ENCODE data around the gene SNX2.
A peak's percentile ranks its signal among the peaks of the same experiment; 100 is the strongest.
"Not testable (repeated sequence)": the region's sequence is repeated elsewhere in the genome, so short reads cannot be mapped to it uniquely, and the experiment has no call there.

Gene SNX2

GRCh38 chr5:122774861-122775549 lies at the start of gene SNX2:
TSS of gene SNX2 (plus strand) at chr5:122775080. CDS start at chr5:122775104, 24 bp downstream.
- peak; percentile 70 for DNase-seq (ENCODE audit: low read depth, low spot score)

GRCh38 chr5:122727112-122727541 lies 47.8 kb upstream of the SNX2 start:
- DNase-seq (ENCODE audit: low read depth, low spot score) = no peak

- DNase-seq (ENCODE audit: low read depth, low spot score) = no peak
Measured at GRCh38 chr5:122730037-122730436, 44.8 kb upstream of the SNX2 start.

- no peak for DNase-seq (ENCODE audit: low read depth, low spot score)
Measured at GRCh38 chr5:122730456-122730855, 44.4 kb upstream of the SNX2 start.

GRCh38 chr5:122736086-122736845 lies 38.6 kb upstream of the SNX2 start:
- no peak for DNase-seq (ENCODE audit: low read depth, low spot score)

GRCh38 chr5:122738088-122738487 lies 36.8 kb upstream of the SNX2 start:
- DNase-seq (ENCODE audit: low read depth, low spot score) = no peak

- DNase-seq (ENCODE audit: low read depth, low spot score) = no peak
Measured at GRCh38 chr5:122741681-122742080, 33.2 kb upstream of the SNX2 start.

GRCh38 chr5:122743261-122743660 lies 31.6 kb upstream of the SNX2 start:
- DNase-seq (ENCODE audit: low read depth, low spot score) = no peak

GRCh38 chr5:122745597-122745996 lies 29.3 kb upstream of the SNX2 start:
- DNase-seq (ENCODE audit: low read depth, low spot score) = no peak

- DNase-seq (ENCODE audit: low read depth, low spot score) = no peak
Measured at GRCh38 chr5:122749886-122750285, 25.0 kb upstream of the SNX2 start.

- DNase-seq (ENCODE audit: low read depth, low spot score) = no peak
Measured at GRCh38 chr5:122751293-122751782, 23.5 kb upstream of the SNX2 start.

GRCh38 chr5:122753500-122753899 lies 21.4 kb upstream of the SNX2 start:
- no peak for DNase-seq (ENCODE audit: low read depth, low spot score)

- no peak for DNase-seq (ENCODE audit: low read depth, low spot score)
Measured at GRCh38 chr5:122755783-122756182, 19.1 kb upstream of the SNX2 start.

- no peak for DNase-seq (ENCODE audit: low read depth, low spot score)
Measured at GRCh38 chr5:122756264-122756911, 18.5 kb upstream of the SNX2 start.

GRCh38 chr5:122757285-122757684 lies 17.6 kb upstream of the SNX2 start:
- DNase-seq (ENCODE audit: low read depth, low spot score) = no peak

- no peak for DNase-seq (ENCODE audit: low read depth, low spot score)
Measured at GRCh38 chr5:122759241-122760070, 15.4 kb upstream of the SNX2 start.

GRCh38 chr5:122760236-122760635 lies 14.6 kb upstream of the SNX2 start:
- DNase-seq (ENCODE audit: low read depth, low spot score) = no peak

GRCh38 chr5:122761115-122761514 lies 13.8 kb upstream of the SNX2 start:
- no peak for DNase-seq (ENCODE audit: low read depth, low spot score)

GRCh38 chr5:122761896-122762295 lies 13.0 kb upstream of the SNX2 start:
- not testable (repeated sequence) for DNase-seq (ENCODE audit: low read depth, low spot score)

GRCh38 chr5:122766130-122766529 lies 8.8 kb upstream of the SNX2 start:
- no peak for DNase-seq (ENCODE audit: low read depth, low spot score)

GRCh38 chr5:122770477-122770876 lies 4.4 kb upstream of the SNX2 start:
- DNase-seq (ENCODE audit: low read depth, low spot score) = no peak

GRCh38 chr5:122772446-122772845 lies 2.4 kb upstream of the SNX2 start:
- DNase-seq (ENCODE audit: low read depth, low spot score) = no peak

Measured in activated CD4-positive, CD25-positive, alpha-beta regulatory T cell treated with anti-CD3 and anti-CD28 coated beads, Interleukin-2, amount 50 U/mL, for 16 hours (primary cell).